PC-9 (cell line): ENCODE measurements around the gene TMEM117.

ENCODE experiments used
- EZH2 ChIP-seq: fragments of 200-600 bp; sonication (generic); IDR thresholded peaks from 2 replicates; pipeline ENCODE4 v1.8.0; 2017; ENCODE audit warnings: antibody characterized with exemption, low read depth
- TF ChIP-seq, protein P1 (sequence below): fragments of 200-600 bp; sonication (generic); conservative IDR thresholded peaks from 2 replicates; pipeline ENCODE4 v1.6.1; 2017; ENCODE audit warnings: mixed run types, antibody characterized with exemption, mild to moderate bottlenecking, moderate library complexity

DNA sequence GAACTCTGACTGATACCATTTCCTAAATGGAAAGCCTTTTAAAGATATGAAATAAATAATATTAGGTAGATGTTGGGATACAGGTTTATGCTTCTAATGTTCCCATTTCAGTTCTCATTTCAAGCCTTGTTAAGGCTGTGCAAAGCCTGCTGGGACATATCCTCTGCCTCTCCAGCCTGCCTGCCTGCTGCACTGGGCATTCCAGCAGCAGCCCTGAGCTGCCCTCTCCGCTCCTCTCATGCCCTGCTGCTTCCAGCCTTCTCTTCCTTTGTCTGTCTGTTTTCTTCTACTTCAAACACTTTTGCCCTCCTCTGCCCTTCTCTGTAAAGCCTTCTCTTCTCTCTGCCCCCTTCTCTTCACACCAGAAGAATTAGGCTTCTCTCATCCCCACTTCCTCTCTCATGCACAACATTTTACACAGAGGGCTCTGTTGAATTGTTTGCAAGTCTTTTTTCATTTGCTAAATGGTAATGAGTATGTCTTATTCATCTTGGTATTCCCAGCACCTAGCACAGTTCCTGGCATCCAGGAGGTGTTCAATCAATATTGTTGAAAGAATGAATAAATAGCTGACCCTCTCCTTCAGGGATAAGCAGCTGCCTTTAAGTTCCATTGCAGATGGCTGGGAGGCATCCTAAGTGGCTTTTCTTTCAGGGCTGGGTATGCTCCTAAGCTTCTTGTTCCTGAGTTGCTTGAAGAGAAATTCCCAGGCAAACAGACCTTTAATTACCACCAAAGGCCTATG is 292.3 kb downstream of the TMEM117 start:
- TF ChIP-seq, protein P1, sequence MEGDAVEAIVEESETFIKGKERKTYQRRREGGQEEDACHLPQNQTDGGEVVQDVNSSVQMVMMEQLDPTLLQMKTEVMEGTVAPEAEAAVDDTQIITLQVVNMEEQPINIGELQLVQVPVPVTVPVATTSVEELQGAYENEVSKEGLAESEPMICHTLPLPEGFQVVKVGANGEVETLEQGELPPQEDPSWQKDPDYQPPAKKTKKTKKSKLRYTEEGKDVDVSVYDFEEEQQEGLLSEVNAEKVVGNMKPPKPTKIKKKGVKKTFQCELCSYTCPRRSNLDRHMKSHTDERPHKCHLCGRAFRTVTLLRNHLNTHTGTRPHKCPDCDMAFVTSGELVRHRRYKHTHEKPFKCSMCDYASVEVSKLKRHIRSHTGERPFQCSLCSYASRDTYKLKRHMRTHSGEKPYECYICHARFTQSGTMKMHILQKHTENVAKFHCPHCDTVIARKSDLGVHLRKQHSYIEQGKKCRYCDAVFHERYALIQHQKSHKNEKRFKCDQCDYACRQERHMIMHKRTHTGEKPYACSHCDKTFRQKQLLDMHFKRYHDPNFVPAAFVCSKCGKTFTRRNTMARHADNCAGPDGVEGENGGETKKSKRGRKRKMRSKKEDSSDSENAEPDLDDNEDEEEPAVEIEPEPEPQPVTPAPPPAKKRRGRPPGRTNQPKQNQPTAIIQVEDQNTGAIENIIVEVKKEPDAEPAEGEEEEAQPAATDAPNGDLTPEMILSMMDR = no peak
- no peak for TF ChIP-seq EZH2
